NCI-H460 (cell line): Measurements from ENCODE around the gene CLMN. TPM values are rescaled to one million over a fixed set of nuclear protein-coding genes. Genes with fewer than 3 reads are reported as not detected.
"Not testable (repeated sequence)": the region's sequence is repeated elsewhere in the genome, so short reads cannot be mapped to it uniquely, and the experiment has no call there.

Experiments used
- DNase-seq: peaks from one replicate; pipeline ENCODE4 v3.0.0-alpha.2; 2016; ENCODE audit warnings: low read depth; ENCODE audit errors: extremely low read depth
- total RNA-seq: library from RNA; depleted of rRNA; stranded (reverse); fragments of >200 nt; shearing (Covaris generic); gene quantifications from 2 replicates; pipeline ENCODE4 v1.2.3, GENCODE V29; 2014

Gene CLMN
- total RNA-seq, 1 experiment from 2014 or later, result 9.0 TPM

GRCh38 chr14:95180966-95181741 is 138.6 kb downstream of the CLMN start:
- DNase-seq, result no peak

GRCh38 chr14:95175670-95176069 is 144.0 kb downstream of the CLMN start:
- not testable (repeated sequence) for DNase-seq

GRCh38 chr14:95174184-95174792 is 145.4 kb downstream of the CLMN start:
- DNase-seq, result no peak

DNA sequence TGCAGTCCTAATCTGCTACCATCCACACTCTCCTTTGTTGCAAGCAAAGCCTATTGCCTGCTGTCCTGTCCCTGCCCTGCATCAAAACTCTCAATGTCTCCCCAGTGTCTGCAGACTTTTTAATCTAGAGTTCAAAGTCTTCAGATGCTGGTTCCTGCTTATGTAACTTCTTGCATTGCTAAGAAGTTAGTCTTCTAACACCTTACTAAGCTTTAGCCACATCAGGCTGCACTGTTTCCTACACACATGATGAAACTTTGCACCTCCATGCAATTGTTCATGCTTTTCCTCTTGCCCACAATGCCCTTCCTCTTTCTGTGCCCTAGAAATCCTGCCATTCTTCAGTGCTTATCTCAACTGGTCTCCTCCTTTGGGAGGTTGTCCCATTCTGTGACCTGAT is 146.2 kb downstream of the CLMN start:
- DNase-seq, result no peak

DNA sequence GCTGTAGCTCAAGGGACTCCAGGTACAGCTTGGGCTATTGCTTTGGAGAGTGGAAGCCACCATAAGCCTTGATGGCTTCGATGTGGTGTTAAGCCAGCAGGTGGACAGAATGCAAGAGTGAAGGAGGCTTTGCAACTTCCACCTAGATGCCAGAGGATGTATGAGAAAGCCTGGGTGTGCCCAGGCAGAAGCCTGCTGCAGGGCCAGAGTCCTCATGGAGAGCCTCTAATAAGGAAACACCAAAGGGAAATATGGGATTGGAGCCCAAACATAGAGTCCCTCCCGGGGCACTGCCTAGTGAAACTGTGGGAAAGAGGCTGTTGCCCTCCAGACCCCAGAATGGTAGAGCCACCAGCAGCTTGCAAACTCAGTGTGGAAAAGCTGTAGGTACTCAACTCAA is 152.5 kb downstream of the CLMN start:
- no peak for DNase-seq

DNA sequence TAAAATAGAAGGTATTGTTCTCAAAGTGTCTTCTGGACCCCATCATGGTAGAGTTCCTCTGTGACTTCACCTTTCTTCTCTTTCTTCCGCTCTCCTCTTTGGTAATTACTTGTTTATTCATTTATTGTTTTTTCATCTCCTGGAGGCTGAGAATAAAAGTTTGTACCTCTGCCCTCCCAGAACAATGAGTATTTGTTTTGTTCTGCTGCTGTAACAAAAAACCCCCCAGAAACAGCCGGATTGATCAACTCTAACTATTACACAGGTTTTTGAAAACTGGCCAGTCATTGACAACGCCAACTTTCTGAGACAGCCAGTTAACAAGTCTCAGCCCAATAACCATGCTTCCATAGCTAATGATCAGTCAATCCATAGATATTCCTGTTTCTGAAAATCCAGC is 154.2 kb downstream of the CLMN start:
- DNase-seq, result no peak

DNA sequence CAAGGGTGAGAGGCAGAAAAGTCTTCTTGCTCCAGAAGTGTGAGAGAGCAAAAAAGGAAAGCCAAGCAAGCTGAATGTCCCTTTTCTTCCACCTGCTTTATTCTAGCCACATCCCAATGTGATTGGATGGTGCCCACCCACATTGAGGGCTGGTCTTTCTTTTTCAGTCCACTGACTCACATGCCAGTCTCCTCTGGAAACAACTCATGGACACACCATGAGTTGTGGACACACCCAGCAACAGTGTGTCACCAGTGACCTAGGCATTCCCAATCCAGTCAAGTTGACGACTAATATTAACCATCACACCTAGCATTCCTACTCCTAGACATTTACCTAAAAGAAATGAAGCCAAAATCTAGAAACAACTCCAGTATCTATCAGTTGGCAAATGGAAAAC is 155.2 kb downstream of the CLMN start:
- no peak for DNase-seq

- no peak for DNase-seq
Observed at GRCh38 chr14:95163666-95164065, 156.0 kb downstream of the CLMN start.

DNA sequence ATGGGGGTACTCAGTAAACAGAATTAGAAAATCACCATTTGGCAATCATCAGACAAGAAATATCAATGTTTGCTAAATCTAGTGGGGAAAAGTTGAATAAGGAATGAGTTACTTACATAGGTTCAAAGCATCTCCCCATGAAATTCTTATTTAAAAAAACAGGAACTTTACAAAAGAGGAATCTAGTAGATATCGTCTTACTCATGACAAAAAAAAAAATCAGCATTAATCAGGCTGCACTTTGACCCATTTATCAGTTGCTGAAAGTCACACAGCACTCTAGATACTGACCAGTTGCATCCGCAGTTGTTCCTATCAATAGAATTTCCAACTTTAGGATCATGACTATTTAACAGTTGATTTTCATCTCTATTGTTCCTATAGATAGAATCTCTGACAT is 156.6 kb downstream of the CLMN start:
- no peak for DNase-seq

DNA sequence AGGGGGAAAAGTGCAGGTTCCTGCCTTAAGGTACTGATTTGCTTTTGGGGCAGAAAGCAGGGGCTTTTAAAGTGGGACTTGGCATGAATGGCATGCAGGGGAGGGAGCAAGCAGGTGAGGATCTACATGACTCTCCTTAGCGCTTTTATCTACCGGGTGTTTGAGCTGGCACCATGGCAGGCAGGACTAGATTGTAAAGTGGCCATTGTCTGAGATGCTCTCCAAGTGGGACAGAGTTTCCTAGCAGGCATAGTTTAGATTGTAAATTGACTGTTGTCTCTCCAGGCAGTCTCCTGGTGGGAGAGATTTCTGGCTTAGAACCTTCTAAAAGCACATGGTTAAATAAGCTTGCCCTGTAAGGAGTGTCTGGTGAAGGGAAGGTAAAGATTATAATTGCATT is 157.1 kb downstream of the CLMN start:
- DNase-seq, result no peak

DNA sequence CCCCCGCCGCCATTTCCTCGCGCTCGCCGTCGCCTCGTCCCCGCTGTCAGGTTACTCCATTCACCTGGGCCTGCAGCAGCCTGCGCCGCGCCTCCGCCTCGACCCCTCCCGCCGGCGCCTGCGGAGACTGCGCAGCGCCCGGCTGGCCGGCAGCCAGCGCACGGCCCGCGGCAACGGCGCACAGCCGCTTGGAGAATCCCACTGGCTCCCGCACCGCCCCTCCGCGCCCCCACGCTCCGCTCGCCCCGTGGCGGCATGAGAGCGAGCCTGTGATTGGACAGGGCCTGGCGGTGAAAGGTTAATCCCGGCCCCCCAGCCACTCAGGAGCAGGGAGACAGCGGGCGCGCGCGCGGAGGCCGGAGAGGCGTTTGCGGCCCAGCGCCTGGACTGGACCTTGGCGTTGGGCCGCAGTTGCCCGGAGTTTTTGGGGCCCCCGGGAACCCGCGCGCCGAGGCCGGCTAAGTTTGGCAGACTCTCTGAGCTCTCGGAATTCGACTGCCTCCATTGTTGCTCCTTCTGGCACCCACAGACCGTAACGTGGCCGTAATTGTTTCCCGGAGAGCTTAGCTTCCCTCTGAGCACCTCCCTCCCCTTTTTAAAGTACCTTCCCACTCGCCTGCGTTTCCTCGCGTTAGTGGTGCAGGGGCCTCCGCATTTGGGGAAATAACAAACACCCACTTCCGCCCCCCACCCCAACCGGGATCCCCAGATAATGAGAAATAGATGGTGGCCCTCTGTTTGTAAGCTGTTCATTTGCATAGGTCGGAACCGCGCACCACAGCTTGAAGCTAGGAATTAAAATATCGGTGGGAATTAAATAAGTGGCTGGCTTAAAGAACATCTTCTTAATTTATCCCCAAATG is 162.2 kb downstream of the CLMN start, which contains the start of gene DICER1:
Gene DICER1, minus strand, starts transcription at position 203 of the 863 bp plus-strand sequence. CDS start 24,071 bp downstream, outside the sequence.
- peak; percentile 93 for DNase-seq

DNA sequence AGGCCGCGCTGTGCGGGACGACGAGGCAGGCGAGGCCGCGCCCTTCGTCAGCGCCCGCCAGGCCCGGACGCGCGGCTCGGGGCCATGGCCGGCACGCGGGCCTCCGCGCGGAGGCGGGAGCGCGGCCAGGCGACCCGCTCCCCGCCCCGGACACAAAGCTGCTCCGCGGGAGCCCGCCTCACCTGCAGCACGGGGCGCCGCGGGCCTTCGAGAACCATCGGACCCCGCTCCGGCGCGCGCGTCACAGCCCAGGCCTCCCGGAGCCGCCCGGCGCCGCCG is 162.7 kb downstream of the CLMN start:
- DNase-seq, result peak; percentile 7

DNA sequence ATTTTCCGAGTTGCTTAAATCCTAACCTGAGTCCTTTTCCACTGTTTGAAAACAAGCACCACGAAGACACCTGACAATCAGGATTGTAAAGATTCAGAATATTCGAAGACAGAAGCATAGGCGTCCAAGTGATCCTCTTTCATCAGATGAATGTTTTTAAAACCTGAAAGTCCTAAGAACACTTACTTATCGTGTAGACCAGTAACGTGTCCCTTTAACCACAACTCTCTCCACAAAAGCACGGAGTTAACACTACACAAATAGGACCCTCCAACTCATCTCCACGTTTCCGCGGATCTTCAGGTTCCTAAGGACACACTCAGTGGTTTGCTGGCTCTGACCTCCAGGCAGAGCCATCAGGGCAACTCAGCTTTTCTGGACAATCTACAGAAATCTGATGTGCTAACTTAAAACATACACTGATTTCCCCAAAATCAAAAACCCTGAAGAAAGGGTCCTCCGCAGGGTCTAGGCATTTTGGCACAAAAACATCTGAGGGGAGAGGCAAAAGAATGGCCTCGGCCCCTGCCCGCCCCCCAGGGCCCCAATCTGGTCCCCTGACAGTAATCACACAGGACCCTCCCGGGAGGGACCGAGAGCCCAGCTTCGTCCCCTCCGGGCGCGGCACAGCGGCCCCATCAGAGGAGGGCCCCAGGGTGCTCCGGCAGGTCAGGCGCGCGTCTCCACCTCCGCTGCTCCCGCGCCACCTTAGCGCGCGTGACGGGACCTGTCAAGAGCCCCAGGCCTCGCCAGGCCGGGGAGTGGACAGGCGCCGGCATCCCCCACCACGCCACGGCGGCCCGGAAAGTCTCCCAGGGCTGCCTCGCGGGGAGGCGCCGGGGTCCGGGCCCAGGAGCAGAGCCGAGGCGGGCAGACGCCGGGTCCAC is 163.3 kb downstream of the CLMN start:
- DNase-seq, result no peak

DNA sequence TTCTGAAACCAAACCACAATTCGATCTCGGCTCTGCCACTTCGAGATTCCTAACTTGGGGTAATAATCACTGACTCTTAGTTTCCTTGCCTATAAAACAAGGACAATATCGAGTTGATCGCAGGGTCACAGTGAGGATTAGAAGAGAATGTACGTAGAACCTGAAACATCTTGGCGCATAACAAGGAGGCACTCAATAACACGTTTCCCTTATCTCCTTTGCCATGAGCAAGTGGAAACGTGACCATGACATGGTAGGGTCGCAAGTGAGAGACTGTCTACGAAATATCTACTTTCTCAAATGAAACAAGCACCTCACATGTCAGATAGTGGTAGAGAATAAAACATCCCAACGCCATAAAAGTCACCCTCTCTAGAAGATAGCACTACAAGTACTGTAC is 164.7 kb downstream of the CLMN start:
- no peak for DNase-seq

DNA sequence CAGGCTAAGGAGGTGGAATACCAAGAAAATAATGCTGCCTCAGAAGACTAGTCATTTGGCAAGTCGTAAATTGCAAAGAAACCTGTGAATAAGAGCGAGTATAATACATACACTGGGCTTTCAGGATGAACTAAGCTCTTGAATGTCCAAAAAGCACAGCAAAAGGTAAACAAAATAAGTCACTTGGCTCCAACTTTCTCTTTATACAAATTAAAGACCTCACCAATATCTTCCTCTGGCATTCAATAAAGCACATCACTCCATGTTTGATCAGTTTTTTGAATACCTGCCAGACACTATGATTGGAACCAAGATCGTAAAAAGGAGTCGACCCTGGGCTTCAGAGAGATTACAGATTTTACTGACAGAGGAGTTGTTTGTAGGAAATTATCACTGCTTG is 165.8 kb downstream of the CLMN start:
- DNase-seq, result no peak

- no peak for DNase-seq
Observed at GRCh38 chr14:95151561-95151960, 168.1 kb downstream of the CLMN start.

DNA sequence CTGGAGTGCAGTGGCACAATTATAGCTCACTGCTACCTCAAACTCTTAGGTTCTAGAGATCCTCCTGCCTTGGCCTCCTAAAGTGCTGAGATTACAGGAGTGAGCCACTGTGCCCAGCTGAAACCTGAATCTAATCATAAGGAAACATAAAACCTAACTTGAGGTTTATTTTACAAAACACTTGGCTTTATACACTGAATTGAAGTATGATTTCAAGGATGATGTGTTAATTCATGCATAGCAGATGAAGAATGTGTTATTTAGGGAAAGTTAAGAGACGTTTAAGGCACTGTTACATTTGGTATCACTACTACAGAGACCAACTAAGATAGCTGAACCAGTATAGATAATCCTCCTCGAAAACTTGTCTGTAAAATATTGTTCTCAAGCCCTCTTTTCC is 168.8 kb downstream of the CLMN start:
- DNase-seq, result no peak

DNA sequence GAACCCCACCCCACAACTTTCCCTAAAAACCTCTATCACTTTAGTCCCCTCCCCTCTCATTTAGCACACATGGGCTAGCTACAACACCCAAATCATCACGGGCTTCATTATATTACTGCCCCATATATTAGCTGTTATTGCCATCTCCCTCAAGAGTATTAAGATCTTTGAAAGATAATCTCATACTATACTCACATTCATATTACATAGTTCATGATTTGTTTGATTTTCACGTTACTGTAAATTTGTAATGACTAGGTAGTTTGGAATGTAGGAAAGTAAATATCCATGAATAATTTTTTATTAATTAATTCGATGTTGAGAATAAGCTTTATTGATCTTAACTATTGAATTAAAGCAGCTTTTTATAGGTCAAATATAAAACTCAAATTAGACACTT is 170.3 kb downstream of the CLMN start:
- no peak for DNase-seq

DNA sequence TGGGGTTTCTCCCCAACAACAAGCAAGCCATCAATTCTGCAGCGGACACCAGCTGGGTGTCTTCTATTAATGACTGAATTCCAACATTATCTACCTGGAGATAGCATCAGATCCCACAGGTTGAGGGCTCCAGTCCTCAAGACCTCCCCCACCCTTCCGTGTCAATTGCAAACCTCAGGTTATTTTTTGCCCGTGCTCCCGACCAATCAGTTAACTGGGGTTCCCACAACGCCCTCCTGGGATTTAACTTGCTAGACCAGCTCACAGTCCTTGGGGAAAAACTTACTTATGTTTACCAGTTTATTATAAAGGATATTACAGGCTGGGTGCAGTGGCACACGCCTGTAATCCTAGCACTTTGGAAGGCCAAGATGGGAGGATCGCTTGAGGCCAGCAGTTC is 172.1 kb downstream of the CLMN start:
- no peak for DNase-seq

- no peak for DNase-seq
Observed at GRCh38 chr14:95146079-95146771, 173.5 kb downstream of the CLMN start.
